Measurements from ENCODE around the gene VENTX.
A peak's percentile ranks its signal among the peaks of the same experiment; 100 is the strongest.
"Not testable (repeated sequence)": the region's sequence is repeated elsewhere in the genome, so short reads cannot be mapped to it uniquely, and the experiment has no call there.

The VENTX gene

DNA sequence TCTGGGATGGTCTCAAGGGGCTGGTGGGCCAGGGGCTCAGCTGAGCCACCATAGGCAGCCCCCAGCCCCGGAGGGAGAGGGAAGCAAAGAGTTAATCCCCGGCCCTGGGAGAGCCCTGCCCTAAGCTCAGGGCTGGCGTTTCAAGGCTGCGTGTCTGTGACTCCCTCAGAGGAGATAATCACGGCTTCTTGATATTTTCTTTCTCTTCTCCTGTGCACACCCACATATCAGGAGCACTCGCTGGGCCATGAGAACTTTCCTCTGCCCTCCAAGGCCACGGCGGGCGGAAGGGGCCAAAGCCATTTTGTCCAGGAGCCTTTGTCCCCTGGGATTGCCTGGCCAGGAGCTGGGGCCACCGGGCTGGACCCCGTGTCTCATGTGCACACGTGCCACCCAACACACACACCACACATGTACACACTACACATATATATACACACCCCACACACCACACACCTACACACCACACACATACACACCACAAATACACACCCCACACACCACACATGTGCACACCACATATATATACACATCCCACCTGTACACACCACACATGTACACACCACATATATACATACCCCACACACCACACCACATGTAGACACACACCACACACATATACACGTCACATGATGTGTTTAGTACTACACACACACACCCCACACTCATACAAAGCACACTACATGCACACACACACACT, 16.9 kb downstream of the VENTX start:
- no peak for DNase-seq (ENCODE audit: low read depth, low spot score)

DNA sequence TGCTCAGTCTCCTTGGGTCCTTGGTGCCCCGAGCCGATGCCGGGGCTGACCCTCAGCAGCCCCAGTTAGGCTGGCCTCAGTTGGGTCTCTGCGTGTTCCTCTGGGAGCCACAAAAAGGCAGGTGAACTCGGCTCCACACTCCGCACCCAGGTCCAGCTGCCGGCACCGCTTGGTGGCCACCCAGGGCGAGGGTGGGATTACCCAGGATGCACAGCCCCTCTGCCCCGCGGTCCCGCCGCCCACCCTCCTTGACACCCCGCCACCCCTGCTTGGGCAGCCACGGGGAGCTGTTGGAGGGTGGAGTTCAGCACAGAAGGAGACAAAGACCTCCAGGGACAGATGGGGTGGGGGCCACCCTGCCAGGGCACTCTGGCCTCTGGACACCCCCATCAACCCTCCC, 17.7 kb downstream of the VENTX start:
- DNase-seq (ENCODE audit: low read depth, low spot score), result no peak

DNA sequence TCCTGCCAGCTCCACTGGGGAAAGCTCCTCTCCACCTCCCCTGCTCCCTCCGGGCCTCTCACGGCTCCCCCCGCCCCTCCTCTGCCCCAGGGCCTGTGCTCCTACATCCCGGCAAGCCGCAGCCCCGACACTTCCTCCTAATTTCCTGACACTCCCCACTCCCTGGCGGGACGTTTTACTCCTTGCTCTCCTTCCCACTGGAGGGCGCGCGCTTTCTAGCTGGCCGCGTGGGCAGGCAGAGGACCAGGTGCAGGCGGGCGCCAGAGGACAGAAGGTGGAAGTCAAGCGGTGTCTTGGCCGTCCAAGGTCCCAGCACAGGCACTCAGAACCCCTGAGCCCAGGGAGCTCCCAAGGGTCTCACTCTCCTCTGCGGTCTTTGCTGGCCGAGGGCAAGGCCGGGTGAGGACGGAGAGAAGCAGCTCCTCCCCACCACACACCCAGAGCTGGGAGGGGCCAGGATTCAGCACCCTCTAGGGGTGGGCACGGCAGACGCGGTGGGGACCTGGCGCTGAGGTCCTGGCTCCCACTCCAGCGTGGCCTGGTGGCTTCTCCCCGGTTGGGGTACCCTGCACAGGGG, 19.9 kb downstream of the VENTX start:
- peak; percentile 60 for DNase-seq (ENCODE audit: low read depth, low spot score)

DNA sequence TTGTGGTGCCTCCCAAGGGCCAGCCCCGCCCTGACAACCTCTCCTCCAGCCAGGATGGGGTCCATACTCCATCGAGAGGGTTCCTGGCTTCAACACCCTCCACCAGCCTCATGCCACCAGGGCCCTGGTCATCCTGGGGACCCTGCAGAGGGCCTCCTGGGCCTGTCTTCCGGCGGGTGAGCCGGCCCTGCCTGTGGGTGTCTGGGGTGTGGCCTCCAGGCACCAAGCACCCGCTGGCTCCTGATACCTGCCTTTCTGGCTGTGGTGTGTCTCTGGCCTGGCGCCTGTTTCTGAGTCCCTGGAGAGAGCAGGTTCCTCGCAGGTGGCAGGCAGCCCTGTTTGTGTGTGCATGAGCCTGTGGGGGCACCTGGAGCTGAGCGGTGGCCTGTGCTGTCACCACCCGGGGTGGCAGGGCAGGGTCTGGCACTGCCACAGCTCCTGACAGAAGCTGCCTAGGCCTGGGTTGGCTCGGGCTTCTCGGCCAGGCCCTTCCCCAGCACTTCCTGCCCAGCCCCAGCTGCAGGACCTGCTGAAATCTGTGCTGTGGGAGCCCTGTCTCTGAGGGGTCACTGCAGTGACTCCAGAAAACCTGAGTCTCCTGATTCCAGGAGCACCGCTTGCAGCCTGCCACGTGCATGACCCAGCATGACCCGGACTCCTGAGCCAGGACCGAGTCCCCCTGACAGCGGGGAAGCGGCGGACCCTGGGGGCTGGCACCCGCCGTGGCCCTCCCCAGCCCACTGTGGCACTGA, 20.6 kb downstream of the VENTX start:
- DNase-seq (ENCODE audit: low read depth, low spot score), result no peak

DNA sequence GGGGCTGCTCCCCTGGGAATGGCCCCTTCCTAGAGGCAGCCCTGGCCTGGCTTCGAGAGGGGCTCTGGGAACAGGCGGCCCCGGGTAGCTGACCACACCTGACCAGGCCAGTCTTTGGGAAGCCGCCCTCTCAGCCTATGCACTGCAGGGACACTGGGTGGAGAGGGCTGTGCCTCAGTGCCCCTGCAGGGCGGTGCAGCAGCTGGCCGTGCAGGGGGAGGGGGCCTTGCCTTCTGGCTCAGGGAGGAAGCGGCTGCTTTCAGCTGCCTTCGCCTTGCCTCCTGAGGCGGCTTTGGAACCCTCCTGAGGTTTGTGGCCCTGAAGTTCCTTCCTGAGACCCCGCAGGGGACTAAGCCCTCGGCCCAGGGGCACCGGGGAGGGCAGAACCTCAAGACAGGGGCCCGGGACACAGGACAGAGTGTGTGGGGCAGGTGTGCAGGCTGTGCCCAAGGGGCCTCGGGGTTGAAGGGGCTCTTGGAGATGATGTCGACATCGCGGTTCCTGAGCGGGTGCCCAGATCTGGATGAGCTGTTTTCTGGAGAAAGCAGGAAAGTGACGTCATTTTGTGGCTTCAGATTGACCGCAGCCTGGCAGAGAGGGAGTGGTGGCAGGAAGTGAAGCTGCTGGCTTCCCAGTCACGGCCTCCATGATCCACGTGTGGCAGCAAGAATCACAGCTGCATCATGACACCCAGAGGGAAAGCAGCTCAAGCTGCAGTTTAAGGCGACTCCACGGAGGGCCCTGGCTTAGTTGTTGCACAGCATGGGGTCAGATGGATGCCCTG, 21.4 kb downstream of the VENTX start:
- DNase-seq (ENCODE audit: low read depth, low spot score), result no peak

DNA sequence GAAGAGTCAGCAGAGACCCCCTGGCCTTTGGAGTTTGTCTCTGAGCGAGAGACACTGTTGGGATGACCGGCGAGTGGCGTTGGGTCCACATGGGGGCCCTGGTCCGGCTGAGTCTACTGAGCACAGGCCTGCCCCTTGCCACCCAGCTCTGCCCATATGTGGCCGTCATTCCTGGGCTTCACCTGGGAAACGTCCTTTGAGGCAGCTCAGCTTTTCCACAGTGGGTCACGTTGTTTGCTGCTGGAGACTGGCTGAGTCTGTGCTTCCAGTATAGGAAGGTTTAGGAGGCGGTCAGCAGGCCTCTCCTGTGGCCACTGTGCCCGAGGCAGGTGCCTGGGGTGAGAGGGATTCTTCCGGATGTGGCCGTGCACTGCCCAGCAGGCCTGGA, 21.9 kb downstream of the VENTX start:
- DNase-seq (ENCODE audit: low read depth, low spot score), result no peak

DNA sequence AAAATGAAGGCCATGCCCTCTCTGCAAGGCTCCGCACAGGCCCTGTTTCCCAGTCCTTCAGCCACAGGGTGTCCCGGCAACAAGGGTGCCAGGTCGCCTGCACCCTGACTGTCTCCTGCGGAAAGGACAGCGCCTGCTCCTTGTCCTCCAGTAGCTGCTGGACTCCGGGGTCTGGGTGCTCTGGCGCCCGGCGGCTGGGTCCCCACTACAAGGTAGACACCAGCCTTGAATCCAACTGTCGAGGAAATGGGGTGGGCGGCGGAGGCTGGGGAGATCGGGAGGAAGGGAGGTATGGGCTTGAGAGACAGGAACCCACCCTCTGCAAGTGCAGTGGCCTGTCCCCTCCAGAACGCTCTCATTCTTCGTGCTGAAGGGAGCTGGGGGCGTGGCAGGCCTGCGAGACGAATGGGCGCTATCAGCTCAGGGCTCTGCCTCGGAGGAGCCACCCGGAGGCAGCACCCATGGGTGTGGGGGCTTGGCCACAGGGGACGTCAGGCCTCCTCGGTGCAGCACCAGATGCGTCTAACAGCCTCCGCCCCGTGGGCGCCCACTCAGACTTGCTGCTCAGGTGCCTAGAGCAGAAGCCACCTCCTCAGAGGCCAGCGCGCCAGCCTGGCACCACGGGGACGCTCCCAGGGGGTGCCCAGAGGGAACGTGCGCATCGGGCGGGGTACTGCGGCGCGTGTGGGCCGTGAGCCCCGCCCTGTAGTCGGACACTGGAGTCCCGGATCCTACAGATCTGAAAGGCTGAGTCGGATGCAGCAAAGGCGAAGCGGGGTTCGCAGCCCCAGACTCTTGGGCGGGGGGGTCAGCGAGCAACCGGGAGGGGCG, 23.5 kb downstream of the VENTX start:
- no peak for DNase-seq (ENCODE audit: low read depth, low spot score)

DNA sequence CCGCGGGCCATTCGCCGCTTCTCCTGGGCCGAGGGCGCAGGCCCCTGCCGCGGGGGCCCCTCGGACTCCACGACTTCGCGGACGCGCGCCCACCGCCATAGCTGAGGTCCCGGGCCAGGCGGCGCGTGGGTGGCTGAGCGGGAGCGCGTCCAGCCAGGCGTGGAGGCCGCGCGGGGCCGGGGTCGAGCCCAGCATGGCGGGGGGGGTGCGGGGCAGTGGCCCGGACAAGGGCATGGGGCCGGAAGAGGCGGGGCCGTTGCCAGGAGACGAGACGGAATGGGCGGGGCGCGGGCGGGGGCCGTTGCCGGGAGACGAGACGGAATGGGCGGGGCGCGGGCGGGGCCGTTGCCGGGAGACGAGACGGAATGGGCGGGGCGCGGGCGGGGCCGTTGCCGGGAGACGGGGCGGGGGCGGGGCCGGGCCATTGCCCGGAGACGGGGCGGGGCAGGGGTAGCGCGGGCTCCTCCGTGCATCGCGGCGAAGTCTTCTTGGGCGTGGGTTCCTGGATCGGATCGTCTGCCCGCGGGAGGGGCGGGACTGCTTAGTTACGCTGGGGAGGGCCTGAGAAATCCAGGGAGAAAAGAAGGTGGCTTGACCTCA, 24.2 kb downstream of the VENTX start:
- no peak for DNase-seq (ENCODE audit: low read depth, low spot score)

DNA sequence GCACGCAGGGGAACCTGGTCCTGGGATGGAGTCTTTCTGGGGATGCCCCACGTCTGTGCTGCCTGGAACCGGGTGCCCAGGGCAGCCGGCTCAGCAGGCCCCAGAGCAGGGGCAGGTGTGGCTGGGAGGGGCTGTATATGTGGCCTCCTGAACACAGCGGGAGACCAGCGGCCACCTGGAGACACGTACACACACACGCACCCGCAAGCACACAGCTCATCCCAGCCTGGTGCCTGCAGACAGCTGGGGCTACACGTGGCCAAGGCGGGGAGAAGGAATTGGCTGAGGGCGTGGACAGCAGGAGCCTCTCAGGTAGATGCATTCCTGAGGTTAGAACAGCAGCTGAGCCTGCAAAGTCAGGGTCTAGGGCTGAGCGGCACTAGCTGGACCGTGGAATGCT, 25.0 kb downstream of the VENTX start:
- DNase-seq (ENCODE audit: low read depth, low spot score), result no peak

DNA sequence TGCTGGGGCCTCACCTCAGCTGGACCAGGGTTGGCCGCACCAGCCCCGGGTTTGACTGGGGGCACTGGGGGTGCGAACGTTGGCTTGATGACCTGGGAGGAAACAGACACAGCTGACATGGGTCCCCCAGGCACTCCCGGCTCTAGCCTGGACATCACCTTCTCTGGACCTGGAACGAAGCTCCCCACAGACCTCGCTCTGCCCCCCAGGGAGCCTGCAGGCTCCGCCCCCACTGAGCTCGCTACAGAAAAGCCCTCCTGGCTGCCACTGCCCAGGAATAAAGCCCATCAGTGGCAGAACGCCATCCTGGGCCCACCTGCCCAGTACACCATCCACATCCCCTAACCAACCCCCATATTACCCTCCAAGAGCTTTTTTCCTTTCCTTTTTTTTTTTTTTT, 26.0 kb downstream of the VENTX start:
- DNase-seq (ENCODE audit: low read depth, low spot score), result no peak

DNA sequence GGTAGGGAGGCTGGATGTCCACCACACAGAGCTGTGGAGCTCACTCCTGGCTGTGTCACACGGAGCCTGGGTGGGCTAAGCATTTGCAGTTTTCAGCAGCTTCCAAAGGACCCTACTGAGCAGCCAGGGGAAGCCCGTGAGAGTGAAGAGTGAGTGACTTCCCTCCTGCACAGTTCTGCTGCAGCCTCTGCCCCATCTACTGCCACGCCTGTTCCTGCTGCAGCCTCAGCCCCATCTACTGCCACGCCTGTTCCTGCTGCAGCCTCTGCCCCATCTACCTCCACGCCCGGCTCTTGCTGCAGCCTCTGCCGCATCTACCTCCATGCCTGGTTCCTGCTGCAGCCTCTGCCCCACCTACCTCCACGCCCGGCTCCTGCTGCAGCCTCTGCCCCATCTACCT, 26.8 kb downstream of the VENTX start:
- no peak for DNase-seq (ENCODE audit: low read depth, low spot score)

DNA sequence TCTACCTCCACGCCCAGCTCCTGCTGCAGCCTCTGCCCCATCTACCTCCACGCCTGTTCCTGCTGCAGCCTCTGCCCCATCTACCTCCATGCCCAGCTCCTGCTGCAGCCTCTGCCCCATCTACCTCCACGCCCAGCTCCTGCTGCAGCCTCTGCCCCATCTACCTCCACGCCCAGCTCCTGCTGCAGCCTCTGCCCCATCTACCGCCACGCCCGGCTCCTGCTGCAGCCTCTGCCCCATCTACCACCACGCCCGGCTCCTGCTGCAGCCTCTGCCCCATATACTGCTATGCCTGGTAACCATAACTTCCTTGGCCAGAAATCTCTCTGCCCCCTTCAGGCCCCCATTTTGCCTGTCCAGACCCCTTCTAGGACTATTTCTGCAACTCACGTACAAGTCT, 27.4 kb downstream of the VENTX start:
- not testable (repeated sequence) for DNase-seq (ENCODE audit: low read depth, low spot score)

DNA sequence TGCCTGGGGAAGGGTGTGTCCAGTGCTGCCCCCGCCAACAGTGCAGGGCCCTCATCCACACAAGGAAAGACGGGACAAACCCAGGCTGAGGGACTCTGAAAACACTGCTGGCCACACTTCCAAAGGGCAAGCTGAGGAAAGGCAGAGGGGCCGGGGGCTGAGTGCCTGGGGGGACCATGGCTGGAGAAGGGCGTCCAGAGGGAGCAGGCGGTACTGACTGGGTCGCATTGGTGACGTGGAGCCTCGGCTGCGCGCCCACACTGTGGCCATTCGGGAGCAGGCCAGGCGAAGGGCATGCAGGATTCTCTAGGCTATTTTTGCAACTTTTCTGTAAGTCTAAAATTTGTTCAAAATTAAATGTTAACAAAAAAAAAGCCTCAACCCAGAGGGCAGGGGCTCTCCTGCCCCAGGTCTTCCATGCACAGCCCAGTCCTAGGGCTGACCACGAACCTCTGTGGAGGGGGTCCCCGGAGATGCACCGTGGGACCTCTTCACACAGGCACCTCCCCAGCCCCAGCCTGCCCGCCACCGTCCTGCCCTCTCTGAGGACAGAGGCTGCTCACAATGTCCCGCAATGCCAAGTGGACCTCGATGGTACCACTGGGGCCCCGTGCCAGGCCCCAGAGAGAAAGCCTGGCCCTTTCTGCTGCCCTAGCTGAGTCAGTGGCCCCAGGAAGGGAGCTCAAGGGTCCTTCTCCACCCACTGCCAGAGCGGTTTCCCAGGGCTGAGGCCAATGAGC, 28.6 kb downstream of the VENTX start:
- no peak for DNase-seq (ENCODE audit: low read depth, low spot score)

DNA sequence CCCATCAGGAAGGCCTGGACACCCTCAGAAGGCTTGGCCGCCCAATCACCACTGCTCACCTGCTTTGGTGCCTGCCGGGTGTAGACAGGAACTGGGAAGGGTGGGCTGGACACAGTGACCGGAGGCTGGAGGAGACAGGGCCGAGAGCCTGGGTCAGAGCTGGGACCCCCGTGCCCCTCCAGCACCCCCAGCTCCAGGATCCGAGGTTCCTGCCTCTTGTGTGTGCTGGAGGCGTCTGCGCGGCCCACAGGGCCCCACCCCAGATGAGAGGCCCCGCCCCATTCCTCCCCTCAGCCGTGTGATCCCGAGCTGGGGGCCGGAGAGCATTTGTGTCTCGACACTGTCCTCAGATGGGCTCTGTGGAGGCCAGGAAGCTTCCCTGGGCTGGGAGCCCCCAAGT, 29.6 kb downstream of the VENTX start:
- DNase-seq (ENCODE audit: low read depth, low spot score), result no peak

DNA sequence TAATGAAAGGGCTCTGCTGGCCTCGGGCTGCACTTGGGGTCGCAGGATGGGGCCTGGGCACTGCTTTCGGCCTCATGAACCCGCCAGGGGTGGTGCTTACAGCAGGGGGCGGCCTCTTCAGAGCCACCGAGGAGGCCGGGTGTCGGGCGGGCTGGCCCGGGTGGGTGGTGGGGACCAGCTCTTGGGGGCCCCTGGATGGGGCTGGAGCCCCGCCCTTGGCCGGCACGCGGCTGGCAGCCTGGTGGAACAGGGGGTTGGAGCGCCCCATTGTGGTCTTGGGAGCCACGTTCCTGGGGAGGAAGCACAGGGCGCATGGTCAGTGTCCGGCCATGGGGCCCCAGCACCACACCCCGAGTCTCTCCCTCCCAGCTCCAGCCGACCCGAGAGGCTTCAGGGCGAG, 30.2 kb downstream of the VENTX start:
- DNase-seq (ENCODE audit: low read depth, low spot score), result no peak

DNA sequence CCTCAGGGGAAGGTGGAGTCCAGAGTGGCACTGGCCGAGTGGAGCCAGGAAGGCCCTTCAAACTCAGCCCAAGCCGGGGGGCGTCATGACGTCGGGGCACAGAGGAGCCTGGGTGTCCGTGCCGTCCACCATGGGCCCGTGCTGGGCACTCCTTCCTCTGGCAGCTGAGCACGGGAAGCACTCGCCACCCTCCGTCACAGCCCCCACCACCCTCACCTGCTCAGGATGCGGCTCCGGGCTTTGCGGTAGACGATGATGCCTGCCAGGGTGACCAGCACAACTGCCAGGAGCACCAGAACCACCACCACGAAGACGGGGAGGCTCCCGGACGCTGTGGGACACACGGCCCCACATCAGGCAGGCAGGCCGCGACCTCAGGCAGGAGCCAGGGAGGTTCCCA, 30.9 kb downstream of the VENTX start:
- DNase-seq (ENCODE audit: low read depth, low spot score), result no peak

DNA sequence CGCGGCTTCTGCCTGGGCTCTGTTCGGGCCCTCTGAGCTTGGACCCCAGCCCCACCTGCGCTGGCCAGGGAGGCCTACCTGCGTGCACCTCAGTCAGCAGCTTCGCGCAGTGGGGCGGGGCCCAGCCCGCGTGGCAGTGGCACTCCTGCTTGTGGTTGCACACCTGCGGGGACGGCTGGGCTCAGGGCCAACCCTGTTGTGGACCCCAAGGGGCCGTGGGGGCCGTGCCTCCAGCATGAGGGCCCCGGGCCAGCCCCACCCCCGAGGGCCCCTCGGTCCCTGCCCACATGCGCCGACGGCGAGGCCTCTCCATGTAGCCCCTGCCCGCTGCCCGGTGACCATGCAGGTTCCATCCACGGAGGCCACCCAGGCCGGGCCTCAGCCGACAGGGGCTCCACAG, 31.7 kb downstream of the VENTX start:
- no peak for DNase-seq (ENCODE audit: low read depth, low spot score)

DNA sequence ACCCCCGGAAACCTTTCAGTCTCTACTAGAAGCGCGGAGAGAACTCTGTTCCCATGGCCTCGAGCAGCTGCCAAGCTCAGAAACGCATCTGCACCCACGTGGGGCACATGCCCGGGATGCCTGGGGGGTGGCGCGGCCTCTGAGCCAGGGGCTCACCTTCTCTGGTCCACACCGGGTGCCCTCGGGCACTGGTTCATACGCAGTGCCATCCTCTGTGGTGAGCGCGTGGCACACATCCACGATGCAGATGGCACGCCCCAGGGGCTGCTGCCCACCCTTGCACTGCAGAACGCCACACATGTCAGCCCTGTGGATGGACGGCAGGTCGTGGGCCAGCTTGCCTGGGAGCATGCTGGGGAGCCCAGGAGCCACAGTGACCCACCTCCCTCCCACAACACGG, 32.5 kb downstream of the VENTX start:
- DNase-seq (ENCODE audit: low read depth, low spot score), result no peak

DNA sequence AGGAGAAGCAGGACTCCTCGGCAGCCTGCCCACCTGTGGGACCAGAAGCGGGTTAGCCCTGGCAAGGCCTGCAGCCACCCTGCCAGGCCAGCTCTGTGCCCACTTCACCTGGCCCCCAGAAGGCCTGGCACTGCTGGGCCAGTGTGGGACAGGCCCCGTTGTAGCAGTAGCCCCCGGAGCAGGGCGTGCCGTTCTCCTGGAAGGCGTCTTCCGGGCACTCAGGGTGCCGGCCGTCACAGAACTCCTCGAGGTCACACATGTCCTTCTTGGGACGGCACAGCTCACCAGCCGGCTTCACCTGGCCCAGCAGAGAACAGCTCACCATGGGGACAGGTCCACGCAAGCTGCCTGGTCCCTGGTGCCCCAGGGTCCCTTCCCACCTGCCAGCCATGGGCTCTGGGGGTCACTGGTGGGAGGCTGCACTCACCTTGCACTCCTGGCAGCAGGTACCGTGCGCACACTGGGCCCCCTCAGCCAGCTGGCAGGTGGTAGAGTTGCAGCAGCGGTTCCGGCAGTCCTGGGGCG, 33.2 kb downstream of the VENTX start:
- no peak for DNase-seq (ENCODE audit: low read depth, low spot score)
